ENCODE data around the gene CLEC5A. TPM values are rescaled to one million over a fixed set of nuclear protein-coding genes. Genes with fewer than 3 reads are reported as not detected.

The CLEC5A gene
- total and polyA plus RNA-seq, 2 of the 8 experiments (the other 6 are each of a cell fraction or from before 2014, with no cell fraction given): not detected

GRCh38 chr7:141943846-141944245 is 2.9 kb downstream of the CLEC5A start:
- no peak overlapping the region for H4K5ac ChIP-seq (ENCODE audit: insufficient read length, low read depth, low read length)
- no peak overlapping the region for H3K4me3 ChIP-seq (ENCODE audit: extremely low read depth in 1 of 4, insufficient read depth in 2 of 4, low read depth in 3 of 4, low read length in 4 of 4)
- no peak overlapping the region for H2BK15ac ChIP-seq (ENCODE audit: low read length)
- no peak overlapping the region for H3K4me2 ChIP-seq (ENCODE audit: insufficient read depth in 1 of 2, low read depth in 2 of 2, low read length in 2 of 2)
- no peaks in the 10 kb centered on the region for H4K20me1 ChIP-seq (replicated peaks in 1 of 2; ENCODE audit: control insufficient read depth in 1 of 2, insufficient read depth in 2 of 2, low read length in 2 of 2)
- no peak overlapping the region for H3K23ac ChIP-seq (ENCODE audit: insufficient read length)
- H2AFZ ChIP-seq (ENCODE audit: low read length): no peak overlapping the region
- no peak overlapping the region for H2BK5ac ChIP-seq (ENCODE audit: low read depth, low read length)
- TF ChIP-seq MAX (IDR thresholded peaks at IDR 0.05) (no peak), CHD1 (IDR thresholded peaks at IDR 0.05; ENCODE audit: low read depth, low read length) (no peak), EGR1 (IDR thresholded peaks at IDR 0.05; ENCODE audit: borderline replicate concordance, low read depth, low read length) (no peak), HDAC6 (IDR thresholded peaks at IDR 0.05; ENCODE audit: low read depth, low read length) (no peak), TAF1 (IDR thresholded peaks at IDR 0.05; ENCODE audit: low read depth, low read length) (no peak), NRF1 (IDR thresholded peaks at IDR 0.05; ENCODE audit: low read depth, low read length) (no peak)
- H3K36me3 ChIP-seq (ENCODE audit: control insufficient read depth in 2 of 4, insufficient read depth in 4 of 4, low read length in 3 of 4): no peaks in the 10 kb centered on the region
- no peaks in the 10 kb centered on the region for H3K23me2 ChIP-seq (ENCODE audit: low read depth, low read length)
- no peak overlapping the region for H4K8ac ChIP-seq (ENCODE audit: extremely low read depth, insufficient read depth, low read length)
- WGBS, 2 experiments (ENCODE audit: extremely low coverage in 1 of 2, insufficient coverage in 1 of 2, insufficient read length in 1 of 2, insufficient replicate concordance in 2 of 2, low coverage in 1 of 2, low lambda C conversion rate in 2 of 2, missing lambda C conversion rate in 1 of 2): 88% methylated on average over 1 of the region's 1 CpG; no CpG with 5 or more reads in 1 of the 2 experiments
- ChIA-PET CTCF (ENCODE audit: partially characterized antibody) (no interaction called here), POLR2A (ENCODE audit: partially characterized antibody) (no interaction called here)
- no peaks in the 10 kb centered on the region for H3K79me1 ChIP-seq (ENCODE audit: low read depth, low read length)
- no peaks in the 10 kb centered on the region for H3K4me1 ChIP-seq (replicated peaks in 1 of 4; ENCODE audit: control insufficient read depth in 3 of 4, insufficient read depth in 4 of 4, low read length in 3 of 4)
- H3K9me3 ChIP-seq (ENCODE audit: insufficient read depth in 2 of 2, low read depth in 1 of 2, low read length in 1 of 2): no peaks in the 10 kb centered on the region
- no peaks in the 10 kb centered on the region for H3K79me2 ChIP-seq (ENCODE audit: control insufficient read depth in 1 of 2, insufficient read depth in 2 of 2, low read length in 2 of 2)
- H2AK5ac ChIP-seq (ENCODE audit: low read depth, low read length): no peak overlapping the region
- FAIRE-seq: no peak
- no peaks in the 10 kb centered on the region for H3K27me3 ChIP-seq (replicated peaks in 1 of 4; ENCODE audit: control insufficient read depth in 3 of 4, extremely low read depth in 1 of 4, insufficient read depth in 3 of 4, low read length in 3 of 4)
- H2BK12ac ChIP-seq (ENCODE audit: low read depth, low read length): no peak overlapping the region
- no peak overlapping the region for H3K4ac ChIP-seq (replicated peaks; ENCODE audit: insufficient read length, low read depth, low read length)
- no peak overlapping the region for H3K9ac ChIP-seq (replicated peaks in 1 of 4; ENCODE audit: extremely low read depth in 1 of 4, low read depth in 3 of 4, low read length in 3 of 4)
- no peak overlapping the region for H2BK120ac ChIP-seq (replicated peaks; ENCODE audit: low read depth, low read length)
- no peak for DNase-seq (ENCODE audit: low read depth in 1 of 2, low spot score in 2 of 2)
- no peak overlapping the region for H3K56ac ChIP-seq (replicated peaks; ENCODE audit: insufficient read length, low read depth, low read length)
- no peak overlapping the region for H3K27ac ChIP-seq (ENCODE audit: low read depth, low read length)
- H4K91ac ChIP-seq (replicated peaks; ENCODE audit: insufficient read length, low read length): no peak overlapping the region
- H3K18ac ChIP-seq (ENCODE audit: extremely low read depth, low read length): no peak overlapping the region
- H2BK20ac ChIP-seq (ENCODE audit: low read length): no peak overlapping the region
- H3K14ac ChIP-seq (ENCODE audit: insufficient read length): no peak overlapping the region
